GM18508 (cell line): ENCODE measurements around the gene KRTAP10-10.
"Not testable (repeated sequence)": the region's sequence is repeated elsewhere in the genome, so short reads cannot be mapped to it uniquely, and the experiment has no call there.

Experiments used
- ATAC-seq: cut with Tn5 transposase; IDR thresholded peaks from one replicate; pipeline ENCODE4 v1.9.1; 2021; ENCODE audit warnings: moderate number of reproducible peaks; ENCODE audit not compliant: insufficient read depth, unreplicated experiment

Gene KRTAP10-10

DNA sequence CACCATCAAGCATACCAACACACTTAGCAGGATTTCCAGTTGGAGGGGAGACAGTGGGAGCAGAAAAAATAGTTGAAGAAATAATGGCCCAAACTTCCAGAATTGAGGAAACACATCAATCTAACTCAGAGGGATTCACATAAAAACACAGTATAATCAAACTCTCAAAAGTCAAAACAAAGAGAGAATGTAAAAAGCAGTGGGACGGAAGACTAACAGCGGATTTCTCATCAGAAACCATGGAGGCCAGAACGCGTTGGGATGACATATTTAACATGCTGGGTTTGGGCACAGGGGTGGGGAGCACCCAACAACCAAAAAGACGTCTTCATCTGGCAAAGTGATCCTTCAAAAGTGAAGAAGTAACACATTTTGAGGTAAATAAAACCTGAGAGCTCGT is 17.3 kb upstream of the KRTAP10-10 start:
- no peak for ATAC-seq

DNA sequence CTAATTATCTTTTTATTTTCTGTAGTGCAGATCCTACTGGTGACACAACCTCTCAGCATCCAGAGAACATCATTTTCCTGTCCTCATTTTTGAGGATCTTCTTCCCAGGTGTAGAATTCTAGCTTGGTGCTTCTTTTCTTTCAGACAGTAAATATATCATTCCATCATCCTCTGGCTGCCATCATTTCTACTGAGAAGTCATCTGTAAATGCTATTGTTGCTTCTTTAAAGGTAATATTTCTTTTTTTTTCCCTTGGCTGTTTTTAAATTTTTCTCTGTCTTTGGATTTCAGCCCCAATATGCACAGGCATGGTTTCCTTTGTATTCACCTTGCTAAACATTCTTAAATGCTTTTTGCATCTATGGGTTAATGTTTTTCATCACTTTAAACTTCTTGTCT is 13.6 kb upstream of the KRTAP10-10 start:
- no peak for ATAC-seq

DNA sequence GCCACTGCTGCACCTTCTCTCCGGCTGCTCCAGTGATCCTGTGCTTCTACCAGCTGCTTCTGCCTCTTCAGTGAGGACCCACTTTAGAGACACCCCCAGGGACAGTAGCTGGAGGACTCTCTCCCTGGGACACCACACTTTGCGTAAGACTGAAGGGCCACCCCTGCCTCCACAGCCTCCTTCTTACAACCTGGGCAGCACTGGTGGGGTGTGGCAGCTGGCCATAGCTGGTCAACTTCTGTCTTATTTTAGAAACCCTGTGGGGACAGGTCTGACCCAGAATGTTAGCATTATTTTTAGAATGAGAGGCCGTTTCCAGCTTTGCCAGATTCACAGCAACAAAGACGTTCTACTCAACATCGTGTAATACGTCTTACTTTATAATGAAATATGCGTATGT is 11.4 kb upstream of the KRTAP10-10 start:
- ATAC-seq = no peak

DNA sequence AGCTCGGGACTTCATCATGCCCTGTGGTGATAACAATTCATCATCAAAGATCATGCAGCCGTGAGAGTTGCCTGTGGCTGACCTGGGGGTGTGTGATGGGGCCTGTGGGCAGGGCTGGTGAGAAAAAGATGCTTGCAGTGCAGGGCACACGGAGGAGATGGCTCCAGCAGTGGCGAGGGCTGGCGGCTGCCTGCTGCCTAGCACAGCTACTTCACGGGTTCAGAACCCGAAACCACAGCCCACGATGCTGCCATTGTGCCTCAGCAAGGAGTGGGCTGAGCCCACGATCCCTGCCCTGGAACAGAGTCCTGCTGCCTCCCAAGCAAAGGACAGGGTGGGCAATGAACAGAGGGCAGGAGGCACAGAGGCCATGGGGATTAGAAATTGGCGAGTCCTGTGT is 10.9 kb upstream of the KRTAP10-10 start:
- no peak for ATAC-seq

DNA sequence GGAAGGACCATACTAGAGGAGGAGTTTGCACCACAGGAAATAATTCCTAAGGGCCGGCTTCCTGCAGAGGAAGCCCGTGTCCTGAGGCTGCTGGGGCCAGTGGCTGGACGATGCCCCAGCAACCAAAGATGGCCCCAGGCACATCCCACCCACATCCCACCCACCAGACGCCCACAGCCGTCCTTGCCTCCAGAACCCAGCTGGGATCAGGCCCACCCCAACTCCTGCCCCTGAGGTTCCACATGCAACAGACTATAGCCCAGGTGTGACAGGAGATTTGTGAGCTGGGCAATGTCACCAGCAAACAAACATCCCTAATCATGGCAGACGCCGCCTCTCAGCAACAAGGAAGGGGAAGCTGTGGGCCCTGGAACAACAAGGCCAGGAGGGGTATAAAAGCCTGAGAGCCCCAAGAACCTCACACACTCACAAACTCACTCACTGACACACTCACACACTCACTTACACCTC is 10.4 kb upstream of the KRTAP10-10 start, which contains the start of gene KRTAP10-9:
Gene KRTAP10-9, plus strand, starts transcription at position 421 of the 471 bp plus-strand sequence. CDS start 79 bp downstream, outside the sequence.
- no peak for ATAC-seq

DNA sequence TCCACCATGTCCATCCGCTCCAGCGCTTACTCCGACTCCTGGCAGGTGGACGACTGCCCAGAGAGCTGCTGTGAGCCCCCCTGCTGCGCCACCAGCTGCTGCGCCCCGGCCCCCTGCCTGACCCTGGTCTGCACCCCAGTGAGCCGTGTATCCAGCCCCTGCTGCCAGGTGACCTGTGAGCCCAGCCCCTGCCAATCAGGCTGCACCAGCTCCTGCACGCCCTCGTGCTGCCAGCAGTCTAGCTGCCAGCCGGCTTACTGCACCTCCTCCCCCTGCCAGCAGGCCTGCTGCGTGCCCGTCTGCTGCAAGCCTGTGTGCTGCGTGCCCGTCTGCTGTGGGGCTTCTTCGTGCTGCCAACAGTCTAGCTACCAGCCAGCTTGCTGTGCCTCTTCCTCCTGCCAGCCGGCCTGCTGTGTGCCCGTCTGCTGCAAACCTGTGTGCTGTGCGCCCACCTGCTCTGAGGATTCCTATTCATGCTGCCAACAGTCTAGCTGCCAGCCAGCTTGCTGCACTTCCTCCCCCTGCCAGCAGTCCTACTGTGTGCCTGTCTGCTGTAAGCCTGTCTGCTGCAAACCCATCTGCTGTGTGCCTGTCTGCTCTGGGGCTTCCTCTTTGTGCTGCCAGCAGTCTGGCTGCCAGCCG is 9.9 kb upstream of the KRTAP10-10 start:
- not testable (repeated sequence) for ATAC-seq

DNA sequence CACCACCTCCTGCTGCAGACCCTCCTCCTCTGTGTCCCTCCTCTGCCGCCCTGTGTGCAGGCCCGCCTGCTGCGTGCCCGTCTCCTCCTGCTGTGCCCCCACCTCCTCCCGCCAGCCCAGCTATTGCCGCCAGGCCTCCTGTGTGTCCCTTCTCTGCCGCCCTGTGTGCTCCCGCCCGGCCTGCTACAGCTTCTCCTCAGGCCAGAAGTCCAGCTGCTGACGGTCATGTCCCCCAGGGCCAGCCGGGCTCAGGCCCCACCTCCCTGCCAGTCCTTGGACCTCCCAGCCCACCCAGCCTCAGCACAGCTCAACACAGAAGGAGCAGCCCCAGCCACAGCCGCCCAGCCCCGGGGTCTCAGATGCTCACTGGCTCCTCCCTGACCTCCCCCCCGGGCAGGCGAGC is 9.3 kb upstream of the KRTAP10-10 start:
- not testable (repeated sequence) for ATAC-seq

DNA sequence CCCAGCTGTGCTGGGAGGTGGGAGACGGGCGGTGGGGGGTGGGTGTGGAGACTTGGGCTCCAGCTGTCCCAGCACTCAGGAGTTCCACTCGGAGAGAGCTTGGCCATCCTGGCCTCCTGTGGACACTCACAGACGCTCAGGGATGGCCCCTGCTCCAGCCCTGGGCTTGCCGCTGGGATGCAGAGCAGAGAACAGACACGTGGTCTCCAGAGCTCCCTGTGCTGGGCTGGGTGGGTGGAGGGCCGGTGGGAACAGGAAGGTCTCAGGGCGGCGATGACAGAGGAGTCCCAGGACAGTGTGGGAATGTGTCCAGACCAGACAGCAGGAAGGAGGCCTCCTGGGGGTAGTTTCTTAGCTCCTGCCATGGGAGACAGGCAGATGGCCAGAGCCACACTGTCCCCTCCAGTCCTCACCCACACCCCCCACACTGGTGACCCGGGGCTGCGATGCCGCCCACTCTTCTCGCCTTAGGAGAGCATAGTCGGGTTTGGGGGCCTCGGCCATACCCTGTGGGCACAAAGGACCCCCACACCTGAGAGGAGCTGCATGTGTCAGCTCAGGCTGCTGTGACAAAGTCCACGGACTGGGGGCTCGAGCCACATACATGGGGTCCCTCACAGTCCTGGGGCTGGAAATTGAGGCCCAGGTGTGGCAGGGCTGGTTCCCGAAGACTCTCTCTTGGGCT is 8.3 kb upstream of the KRTAP10-10 start:
- ATAC-seq = no peak

DNA sequence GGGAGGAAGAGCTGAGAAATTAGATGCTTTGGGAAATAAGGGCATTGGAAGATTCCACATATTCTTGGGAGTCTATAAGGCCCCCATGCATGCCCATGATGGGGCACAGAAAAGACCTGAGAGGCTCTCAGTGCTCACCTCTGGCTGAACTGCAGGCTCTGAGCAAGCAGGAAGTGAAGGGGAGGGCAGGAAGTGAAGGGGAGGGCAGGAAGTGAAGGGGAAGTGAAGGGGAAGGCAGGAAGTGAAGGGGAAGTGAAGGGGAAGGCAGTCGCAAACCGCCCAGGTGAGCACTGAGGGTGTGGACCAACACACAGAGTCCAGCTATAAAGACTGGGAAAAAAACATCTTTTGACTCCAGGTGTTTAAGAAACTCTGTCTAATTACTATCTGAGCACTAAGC is 6.7 kb upstream of the KRTAP10-10 start:
- no peak for ATAC-seq

DNA sequence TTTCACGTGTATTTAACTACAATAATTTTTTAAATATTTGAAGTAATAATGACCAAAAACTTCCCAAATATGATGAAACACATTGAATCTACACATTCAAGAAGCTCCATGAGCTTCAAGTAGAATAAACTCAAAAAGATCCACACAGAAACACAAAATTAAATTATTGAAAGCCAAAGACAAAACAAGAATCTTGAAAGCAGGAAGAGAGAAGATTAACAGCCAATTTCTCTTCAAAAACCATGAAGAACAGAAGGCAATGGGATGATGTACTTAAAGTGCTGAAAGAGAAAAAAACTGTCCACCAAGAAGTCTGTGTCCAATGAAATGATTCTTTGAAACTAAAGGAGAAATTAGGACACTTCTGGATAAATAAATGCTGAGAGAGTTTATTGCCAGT is 5.1 kb upstream of the KRTAP10-10 start:
- no peak for ATAC-seq

DNA sequence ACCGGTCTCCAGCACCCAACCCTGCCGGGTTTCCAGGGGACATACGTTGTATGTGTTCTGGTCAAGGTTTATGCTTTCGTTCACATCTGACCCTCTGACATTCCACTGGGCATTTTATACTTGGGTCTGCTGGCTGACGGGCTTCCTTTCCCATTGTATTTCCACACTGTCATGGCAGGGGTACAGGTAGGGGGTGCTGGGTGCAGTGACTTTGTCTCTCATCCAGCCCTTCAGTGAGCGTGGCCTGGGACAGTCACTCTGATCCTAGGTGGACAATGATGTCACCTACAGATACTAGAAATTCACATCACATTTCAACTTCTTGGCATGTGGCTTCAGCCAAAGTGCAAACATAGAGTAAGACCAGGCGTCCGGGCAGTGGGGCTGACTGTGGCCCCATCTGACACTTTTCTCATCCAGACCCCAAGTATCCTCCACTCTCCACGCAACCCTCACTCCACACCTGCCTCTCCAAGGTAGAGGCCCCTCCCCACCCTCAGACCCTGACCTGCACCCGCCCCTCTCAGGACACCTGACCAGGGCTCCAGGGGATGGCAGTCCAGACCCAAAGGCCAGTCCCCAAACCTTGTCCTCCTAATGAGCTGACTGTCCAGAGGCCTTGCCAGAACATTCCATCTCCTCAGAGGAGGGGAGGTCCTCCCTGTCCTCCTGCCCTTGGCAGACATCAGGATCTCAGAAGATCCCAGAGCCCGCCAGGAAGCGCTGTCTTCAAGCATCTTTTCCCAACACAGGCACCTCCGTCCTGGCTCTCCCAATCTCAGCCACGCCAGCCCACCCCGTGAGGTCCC is 743 bp upstream of the KRTAP10-10 start:
- ATAC-seq = no peak

DNA sequence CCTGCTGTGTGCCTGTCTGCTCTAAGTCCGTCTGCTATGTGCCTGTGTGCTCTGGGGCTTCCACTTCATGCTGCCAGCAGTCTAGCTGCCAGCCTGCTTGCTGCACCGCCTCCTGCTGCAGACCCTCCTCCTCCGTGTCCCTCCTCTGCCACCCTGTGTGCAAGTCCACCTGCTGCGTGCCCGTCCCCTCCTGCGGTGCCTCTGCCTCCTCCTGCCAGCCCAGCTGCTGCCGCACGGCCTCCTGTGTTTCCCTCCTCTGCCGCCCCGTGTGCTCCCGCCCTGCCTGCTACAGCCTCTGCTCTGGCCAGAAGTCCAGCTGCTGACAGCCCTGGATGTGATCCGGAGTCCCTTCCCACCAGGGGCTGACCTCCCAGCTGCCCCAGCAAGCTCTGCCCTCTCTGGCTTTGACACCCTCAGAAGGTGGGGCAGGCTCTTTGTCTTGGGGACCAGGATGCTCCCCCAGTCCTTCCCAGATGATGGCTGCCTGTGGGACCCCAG is 744 bp downstream of the KRTAP10-10 start:
- ATAC-seq = not testable (repeated sequence)

DNA sequence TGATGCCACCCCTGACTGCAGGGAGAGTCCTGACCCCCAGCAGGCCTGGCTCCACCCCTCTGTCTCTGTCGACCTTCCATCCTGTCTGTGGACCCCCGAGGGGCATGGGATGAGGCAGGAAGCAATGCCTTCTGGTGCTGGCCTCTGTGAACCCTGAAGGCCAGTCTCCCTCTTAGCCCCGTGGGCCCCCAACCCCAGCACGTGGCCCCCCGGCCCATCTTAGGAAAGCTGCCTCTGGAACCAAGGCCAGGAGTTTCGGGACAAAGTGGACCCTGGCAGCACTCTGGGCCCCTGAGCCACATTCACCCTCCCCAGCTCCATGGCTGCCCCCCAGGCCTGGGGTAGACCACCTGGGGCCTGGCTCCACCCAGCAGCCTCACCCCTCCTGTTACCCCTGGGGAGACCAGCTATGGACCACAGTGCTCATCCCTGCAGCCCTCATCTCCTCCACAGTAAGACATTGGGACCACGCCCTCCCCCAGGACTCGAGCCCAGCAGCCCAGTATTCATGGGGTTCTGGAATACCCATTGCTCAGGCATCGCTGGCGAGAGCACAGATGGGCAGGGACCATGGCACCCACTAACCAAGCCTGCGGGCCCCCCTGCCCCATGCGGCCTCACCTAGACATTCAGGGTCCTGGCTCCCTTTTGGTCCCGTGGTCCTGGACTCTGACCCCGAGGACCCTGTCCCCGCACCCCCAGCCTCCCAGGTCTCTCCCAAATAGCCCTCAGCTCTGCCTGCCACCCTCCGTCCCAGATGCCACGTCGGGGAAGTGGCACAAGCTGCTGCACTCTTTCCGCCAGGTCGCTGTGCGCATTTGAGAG is 1.6 kb downstream of the KRTAP10-10 start:
- ATAC-seq = not testable (repeated sequence)

DNA sequence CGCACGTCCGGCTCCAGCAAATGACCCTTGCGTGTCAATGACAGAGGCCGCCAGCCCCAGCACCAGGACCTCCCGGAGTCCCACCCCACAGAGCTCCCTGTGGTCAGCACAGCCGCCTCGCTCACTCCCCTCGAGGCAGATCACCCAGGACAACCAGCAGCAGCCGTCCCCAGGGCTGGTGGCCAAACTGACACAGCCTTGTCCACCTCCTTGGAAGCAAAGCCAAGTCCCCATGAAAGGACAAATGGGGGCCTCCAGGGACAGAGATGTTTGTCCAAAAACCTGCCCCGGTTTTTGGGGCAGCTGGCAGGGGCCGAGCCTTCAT is 2.1 kb downstream of the KRTAP10-10 start:
- ATAC-seq = no peak

DNA sequence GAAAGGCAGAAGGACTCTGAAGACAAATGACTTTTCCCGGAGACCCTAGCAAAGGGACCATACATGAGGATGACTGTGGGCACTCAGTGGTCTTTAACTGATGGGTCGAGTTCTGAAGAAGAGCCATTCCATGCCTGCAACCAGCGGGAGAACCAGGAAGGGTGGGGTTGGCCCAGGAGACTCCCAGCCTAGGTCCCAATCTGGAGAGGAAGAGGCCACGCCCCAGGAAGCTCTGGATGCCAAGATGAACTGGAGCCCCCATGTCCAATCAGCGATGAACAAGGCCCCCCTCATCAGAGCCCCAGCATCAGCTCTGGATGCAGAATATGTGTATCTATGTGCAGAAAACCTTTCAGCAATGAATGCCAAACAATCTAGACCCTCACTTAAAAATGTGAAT is 3.6 kb downstream of the KRTAP10-10 start:
- no peak for ATAC-seq

DNA sequence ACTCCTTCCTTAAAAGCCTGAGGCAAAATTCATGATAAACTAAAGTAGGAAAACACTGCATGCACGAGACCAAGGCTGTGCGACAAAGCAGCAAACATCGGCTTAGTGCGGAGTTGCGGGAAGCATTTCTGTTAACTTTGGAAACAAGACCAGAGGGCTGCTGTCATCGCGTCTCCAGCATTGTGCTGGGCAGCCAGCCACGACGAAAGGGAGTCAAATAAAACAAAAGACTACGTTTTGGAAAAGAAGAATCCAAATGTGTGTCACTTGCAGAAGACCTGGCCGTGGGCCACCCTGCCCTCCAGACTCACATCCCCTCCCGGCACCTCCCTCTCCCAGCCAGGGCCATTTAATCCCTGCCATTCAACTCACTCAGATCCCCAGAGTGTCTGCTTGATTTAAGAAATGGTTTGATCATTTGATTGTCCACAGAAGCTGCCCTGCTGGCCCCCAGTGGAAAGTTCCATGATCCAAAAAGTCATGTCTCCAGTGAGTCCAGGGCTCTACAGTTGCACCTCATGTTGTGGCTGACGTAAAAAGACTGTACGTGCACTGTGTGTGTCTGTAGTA is 6.7 kb downstream of the KRTAP10-10 start:
- no peak for ATAC-seq

DNA sequence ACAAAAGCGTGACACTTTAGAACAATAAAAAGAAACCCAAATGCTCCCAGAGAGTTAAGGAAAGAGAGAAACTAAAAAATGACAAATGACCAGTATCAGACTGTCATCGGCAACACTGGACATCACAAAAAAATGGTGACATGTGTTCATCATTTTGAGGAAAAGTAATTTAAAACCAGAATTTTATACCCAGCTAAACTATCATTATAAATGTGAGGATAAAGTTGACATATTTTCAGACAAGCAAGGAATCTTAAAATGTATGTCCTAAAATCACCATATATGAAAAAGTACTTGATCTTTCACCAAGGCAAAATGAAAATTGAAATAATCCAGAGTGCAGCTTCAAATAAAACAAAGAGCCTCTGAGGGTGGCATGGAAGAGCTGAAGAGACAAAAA is 7.7 kb downstream of the KRTAP10-10 start:
- ATAC-seq = no peak

DNA sequence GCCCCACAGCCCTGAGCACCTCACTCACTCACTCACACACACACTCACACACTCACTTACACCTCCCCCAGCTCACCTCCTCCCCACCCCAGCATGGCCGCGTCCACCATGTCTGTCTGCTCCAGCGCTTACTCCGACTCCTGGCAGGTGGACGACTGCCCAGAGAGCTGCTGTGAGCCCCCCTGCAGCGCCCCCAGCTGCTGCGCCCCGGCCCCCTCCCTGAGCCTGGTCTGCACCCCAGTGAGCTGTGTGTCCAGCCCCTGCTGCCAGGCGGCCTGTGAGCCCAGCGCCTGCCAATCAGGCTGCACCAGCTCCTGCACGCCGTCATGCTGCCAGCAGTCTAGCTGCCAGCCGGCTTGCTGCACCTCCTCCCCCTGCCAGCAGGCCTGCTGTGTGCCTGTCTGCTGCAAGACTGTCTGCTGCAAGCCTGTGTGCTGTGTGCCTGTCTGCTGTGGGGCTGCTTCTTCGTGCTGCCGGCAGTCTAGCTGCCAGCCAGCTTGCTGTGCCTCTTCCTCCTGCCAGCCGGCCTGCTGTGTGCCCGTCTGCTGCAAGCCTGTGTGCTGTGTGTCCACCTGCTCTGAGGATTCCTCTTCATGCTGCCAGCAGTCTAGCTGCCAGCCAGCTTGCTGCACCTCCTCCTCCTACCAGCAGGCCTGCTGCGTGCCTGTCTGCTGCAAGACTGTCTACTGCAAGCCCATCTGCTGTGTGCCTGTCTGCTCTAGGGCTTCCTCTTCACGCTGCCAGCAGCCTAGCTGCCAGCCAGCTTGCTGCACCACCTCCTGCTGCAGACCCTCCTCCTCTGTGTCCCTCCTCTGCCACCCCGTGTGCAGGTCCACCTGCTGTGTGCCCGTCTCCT is 9.4 kb downstream of the KRTAP10-10 start, which contains the start of gene KRTAP10-11:
Gene KRTAP10-11, plus strand, starts transcription at position 49 of the 856 bp plus-strand sequence. Its CDS starts 45 bp downstream, at position 94.
- not testable (repeated sequence) for ATAC-seq

DNA sequence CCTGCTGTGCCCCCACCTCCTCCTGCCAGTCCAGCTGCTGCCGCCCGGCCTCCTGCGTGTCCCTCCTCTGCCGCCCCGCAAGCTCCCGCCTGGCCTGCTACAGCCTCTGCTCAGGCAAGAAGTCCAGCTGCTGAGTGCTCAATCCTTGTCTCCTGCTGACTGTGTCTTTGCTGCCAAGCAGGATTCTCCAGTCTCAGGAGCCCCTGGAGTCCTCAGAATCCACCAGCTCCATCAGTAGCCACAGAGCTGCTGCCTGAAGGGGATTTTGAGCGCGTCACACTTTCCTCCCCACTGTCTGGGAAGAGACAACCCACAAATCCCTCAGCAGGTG is 10.0 kb downstream of the KRTAP10-10 start:
- ATAC-seq = no peak
